Stimulated activated CD4-positive, alpha-beta T cell treated with anti-CD3 and anti-CD28 coated beads, Interleukin-1b, Interleukin-23, amount 100 ng/mL, for 24 hours (primary cell): ENCODE data around the gene KRT32.

ENCODE experiments used
- DNase-seq, 4 experiments: peaks; one replicate each; pipeline ENCODE4 v3.0.0-alpha.2; 2020; ENCODE audit warnings: low read depth in 4 of 4, low spot score in 1 of 4

KRT32 gene

GRCh38 chr17:41464682-41465081, 2.5 kb downstream of the KRT32 start:
- DNase-seq, result no peak

- DNase-seq, result no peak
These were observed 3.0 kb downstream of the KRT32 start for GRCh38 chr17:41464173-41464572.

GRCh38 chr17:41463746-41464145, 3.4 kb downstream of the KRT32 start:
- DNase-seq, result no peak

DNA sequence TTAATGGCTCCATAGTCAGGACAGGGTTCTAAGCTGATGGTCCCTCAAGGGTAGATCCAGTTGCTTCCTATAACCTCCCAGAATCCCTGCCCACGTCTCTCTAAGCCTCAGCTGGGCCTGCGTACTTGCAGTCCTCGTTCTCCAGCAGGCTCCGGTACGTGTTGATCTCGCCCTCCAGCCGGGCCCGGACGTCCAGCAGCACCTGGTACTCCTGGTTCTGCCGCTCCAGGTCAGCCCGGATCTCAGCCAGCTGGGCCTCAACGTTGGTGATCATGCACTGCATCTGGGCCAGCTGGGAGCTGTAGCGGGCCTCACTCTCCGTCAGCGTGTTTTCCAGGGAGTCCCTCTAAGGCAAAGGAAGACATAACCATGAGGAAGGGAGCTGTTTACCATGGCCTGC, 4.5 kb downstream of the KRT32 start:
- DNase-seq, result no peak

DNA sequence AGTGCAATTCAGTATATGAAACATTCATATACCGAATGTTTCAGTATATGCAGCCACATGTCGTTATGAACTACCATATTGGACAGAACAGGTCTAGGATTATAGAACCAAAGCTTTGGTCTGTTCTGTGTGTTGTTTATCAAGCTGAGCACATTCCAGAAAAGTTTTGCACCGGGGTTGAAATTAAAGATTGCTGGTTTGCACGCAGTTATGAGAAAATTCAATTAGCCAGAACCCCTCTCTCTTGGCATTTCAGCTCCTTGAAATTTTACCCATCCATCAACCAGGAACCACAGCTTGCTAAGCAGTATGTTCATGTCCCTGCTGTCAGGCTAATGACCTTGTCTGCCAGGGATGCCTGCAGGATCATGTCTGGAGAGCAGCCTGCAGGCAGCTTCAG, 9.5 kb downstream of the KRT32 start:
- no peak for DNase-seq

DNA sequence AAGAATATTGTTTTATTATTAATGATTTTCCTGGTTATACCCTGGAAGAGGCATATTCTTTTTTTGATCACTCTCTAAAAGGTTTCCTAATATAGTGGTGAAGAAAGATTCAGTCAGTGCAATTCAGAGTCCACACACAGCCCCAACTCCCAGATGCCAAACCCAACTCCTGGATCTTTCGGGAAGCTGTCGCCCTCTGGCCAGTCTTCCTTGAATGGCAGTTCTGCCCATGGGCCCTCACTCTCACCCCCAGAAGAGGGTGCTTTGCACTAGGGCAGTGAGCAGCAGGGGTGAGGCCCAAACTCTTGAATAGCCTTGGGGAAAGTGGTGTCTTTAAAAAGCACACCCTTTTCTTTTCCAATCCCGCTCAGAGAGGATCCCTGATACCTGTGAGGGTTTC, 11.0 kb downstream of the KRT32 start:
- DNase-seq, result no peak

DNA sequence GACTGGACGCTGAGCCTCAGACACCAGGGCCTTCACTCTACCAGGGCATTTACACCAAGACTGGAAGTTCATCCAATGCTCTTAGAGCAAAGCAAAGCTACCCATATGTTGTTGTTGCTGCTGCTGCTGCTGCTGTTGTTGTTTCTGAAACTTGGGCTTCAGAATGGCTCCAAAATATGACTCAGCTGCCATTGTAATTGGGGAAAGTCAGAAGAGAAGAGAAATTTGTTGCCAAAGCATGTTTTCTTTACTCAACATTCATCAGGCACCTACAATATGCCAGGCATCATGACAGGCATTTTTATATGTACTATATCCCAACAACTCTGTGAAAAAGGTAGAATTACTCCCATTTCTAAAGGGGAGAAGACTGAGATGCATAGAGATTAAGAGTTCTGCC, 11.9 kb downstream of the KRT32 start:
- no peak for DNase-seq

DNA sequence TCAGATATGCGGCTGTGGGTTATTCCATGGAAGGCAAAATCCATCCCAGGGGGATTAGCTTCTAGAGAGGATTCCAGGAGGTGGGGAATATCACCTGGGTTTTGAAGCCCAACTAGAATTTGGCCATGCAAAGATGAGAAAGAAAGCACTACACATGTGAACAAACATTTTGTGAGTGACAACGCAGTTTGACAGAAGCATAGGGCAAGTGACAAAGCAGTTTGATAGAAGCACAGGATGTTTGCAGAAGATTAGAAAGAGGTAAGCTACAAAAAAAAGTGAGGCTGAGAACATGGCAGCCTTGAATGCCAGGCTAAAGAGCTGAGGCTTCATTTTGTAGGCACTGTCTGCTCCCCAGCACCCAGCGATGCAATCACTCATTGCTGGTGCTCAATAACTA, 14.1 kb downstream of the KRT32 start:
- no peak for DNase-seq

DNA sequence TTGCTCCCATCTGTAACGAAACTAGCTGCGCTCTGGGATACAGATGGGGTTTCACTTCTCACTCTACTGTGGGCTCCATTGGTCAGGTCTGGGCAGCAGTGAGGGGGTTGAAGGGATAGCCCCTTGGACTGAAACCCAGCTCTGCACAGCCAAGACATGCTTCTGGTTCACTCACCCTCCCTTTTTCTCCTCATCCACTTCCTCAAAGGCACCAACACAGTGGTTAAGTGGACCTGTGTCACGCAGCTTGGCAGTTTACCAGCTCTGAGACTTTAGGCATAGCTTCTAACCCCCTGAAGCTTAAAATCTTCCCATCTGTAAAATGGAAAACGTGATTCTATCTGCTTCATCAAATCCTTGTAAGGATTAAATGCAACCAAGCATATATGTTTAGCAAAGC, 14.9 kb downstream of the KRT32 start:
- DNase-seq, result no peak

- no peak for DNase-seq
These were observed 15.9 kb downstream of the KRT32 start for GRCh38 chr17:41451154-41451728.

- no peak for DNase-seq
These were observed 18.2 kb downstream of the KRT32 start for GRCh38 chr17:41449008-41449407.

GRCh38 chr17:41448506-41448905, 18.7 kb downstream of the KRT32 start:
- no peak for DNase-seq

DNA sequence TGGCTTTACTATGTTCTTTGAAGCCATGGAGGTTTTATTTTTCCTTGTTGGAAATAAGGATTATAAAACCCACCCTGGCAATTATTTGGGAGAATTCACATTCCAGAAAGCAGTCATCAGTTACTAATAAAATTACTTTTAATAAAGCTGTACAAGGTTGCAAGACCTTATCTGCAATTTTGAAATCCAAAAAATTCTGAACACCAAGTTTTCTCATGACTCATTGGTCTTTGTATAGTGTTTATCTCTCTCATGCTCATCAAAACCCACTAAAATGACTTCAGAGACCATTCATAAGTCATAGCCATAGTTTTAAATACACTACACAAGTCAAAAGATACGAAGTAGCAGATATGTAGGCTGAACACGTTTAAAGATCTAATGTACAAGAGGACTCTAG, 20.4 kb downstream of the KRT32 start:
- DNase-seq, result no peak

- no peak for DNase-seq
These were observed 22.5 kb downstream of the KRT32 start for GRCh38 chr17:41444640-41445039.

- DNase-seq, result no peak
These were observed 23.0 kb downstream of the KRT32 start for GRCh38 chr17:41444186-41444585.

GRCh38 chr17:41442739-41443138, 24.4 kb downstream of the KRT32 start:
- DNase-seq, result no peak

DNA sequence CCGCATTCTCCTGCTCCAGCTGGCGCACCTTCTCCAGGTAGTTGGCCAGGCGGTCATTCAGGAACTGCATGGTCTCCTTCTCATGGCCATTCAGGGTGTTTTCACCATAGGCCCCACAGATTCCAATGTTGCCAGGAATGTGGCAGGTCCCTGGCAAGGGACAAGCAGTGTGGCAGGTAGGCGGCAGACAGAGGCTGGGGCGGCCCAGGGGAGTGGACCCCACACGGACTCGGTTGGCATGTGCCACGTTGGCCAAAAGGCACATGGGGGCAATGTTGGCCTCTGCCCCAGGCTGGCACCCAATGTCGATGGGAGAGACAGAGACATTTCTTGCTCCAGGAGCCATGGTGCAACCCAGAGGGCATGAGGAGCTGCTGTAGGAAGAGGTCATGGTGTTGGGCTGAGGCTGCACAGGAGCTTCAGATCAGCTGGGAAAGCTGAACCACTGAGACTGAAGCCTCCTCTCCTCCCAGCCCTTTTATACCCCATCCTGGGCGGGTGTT, 26.6 kb downstream of the KRT32 start, which contains the start of gene KRT38:
Gene KRT38 (minus strand): TSS at position 453 of the 503 bp plus-strand sequence. CDS start 62 bp downstream, at position 391.
- no peak for DNase-seq

DNA sequence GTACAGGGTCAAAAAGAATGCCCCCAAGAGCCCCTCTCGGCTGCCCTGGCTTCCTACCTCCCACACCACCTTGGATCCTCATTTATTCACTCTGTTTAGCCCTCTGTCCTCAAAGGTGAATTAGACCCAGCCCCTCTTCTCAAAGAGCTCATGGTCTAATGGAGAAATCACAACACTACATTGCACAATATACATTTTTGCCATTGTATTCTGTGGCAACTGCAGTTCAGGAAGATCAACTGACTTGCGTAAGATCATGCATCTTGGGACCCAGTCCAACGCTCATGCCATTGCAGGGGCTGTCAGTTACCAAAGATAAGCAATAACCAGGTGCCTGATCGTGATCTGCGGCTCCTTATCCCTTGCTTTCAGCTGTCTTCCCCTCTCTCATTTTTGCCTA, 27.8 kb downstream of the KRT32 start:
- DNase-seq, result no peak

GRCh38 chr17:41437769-41438168, 29.4 kb downstream of the KRT32 start:
- no peak for DNase-seq

- no peak for DNase-seq
These were observed 29.9 kb downstream of the KRT32 start for GRCh38 chr17:41437254-41437653.

DNA sequence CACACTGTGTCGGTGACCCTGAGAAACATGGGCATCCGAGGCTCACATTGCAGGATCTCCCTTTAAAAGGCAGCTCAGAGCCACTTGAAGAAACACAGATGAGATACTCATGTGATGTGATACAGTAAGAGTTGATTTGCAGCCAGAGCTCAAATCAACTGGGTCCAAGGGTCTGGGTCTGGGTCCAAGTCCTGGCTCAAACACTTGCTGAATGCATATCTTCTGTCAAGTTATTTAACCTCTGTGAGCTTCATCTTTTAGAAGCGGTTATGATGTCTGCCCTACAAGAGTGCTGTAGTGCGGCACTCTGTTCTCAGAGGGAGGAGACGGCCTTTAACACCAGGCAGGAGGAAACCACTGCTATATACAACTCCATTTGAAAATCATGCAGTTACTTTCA, 32.8 kb downstream of the KRT32 start:
- DNase-seq, result no peak

GRCh38 chr17:41434005-41434404, 33.2 kb downstream of the KRT32 start:
- no peak for DNase-seq

DNA sequence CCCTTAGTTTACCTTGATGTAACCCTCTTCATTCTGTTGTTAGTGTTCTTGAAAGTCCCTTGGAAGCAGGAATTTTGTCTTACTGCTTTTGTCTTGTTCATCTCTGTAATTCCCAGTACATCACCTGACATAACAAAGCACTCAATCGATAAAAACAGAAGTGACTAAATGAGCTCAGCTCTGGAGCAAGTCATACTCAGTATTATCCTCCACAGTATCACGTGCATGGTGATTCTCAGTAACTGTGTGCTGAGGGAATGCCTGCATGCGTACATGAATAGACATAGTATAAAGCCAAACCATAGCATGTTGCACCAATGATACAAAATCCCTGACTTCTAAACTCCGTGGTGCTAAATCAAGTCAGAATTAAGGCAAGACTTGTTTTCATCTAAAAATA, 33.6 kb downstream of the KRT32 start:
- DNase-seq, result no peak
